CD4-positive, alpha-beta T cell treated with Interferon gamma for 1 hour (primary cell): ENCODE data around the gene TFF3.

ENCODE experiments used
- DNase-seq: peaks from one replicate; pipeline ENCODE4 v3.0.0-alpha.2; 2020

Gene TFF3, protein sequence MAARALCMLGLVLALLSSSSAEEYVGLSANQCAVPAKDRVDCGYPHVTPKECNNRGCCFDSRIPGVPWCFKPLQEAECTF

DNA sequence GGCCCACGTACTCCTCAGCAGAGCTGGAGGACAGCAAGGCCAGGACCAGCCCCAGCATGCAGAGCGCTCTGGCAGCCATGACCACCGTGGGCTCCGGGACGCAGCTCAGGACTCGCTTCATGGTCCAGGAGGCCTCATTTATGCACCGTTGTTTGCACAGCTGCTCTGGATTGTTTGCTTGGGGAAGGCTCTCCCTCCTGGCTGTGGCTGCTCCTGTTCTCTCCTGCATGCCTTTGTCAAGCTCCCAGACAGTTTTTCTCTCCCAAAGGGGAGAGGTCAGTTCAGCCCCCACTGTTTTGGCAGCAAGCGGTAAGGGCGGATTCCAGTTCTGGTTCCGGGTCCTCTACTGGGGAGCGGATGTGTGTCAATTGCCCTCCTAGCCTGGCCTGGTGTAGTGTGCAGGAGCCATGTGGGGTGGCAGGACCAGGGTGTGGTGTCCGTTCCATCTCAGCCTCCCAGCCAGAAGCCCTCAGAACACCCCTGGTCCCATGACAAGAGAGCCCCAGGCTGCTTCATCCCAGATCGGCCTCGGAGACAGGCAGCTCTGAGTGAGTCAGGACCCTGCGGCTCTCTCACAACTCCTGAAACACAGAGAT is at the start of gene TFF3:
TSS of gene TFF3 (minus strand) at position 114 of the 596 bp plus-strand sequence. CDS start at position 79, 35 bp downstream.
- no peak for DNase-seq

DNA sequence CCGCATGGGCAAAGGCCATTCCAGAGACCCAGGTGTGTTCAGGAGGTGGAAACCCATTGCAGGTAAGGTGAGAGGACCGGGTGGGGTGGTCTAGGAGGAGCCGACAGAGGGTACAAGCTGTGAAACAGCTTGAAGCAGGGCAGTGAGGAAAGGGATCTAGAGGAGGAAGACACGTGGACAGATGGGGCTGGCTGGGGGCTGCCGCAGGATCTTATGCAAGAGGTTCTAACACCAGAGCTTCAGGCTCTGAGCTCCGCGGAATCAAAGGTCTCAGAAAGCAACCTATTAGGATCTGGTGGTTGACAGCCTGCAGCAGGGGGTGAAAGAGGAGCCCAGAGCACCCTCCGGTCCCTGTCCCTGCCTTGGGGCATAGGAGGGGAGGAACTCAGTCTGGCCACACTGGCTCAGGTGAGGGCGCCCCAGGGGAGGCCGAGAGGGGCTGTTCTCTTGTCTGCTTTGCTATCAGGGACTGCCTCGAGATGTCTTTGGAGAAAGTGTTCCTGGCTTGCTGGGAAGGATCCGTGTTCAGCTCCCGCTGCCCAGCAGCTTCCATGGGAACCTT is 49.2 kb upstream of the TFF3 start:
- no peak for DNase-seq

DNA sequence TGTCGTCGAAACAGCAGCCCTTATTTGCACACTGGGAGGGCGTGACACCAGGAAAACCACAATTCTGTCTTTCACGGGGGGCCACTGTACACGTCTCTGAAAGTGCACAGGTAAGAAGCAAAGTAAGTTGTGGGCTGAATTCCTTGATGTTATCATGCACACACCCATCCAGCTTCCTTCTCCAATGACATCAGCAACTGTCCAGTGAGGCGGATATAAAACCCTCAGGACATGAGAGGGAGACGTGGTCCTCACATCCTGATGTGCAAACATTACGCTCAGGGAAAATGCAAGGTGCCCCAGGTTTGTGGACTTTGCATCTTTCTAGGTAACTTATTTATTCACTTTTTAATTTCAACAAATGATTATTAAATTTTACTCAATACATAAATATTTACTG is 48.1 kb upstream of the TFF3 start:
- no peak for DNase-seq

DNA sequence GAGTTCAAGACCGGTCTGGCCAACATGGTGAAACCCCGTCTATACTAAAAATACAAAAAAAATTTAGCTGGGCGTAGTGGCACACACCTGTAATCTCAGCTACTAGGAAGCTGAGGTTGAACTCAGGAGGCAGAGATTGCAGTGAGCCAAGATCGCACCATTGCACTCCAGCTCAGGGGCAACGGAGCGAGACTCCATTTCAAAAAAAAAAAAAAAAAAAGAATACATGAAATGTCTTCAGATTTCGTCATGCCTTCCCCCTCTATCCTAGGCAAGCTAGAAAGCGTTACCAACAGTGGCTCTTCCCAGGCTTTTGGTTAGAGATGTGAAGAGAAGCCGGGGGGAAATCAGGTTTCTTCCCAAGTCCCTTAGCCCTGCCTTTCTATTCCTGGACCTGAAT is 47.5 kb upstream of the TFF3 start:
- no peak for DNase-seq

DNA sequence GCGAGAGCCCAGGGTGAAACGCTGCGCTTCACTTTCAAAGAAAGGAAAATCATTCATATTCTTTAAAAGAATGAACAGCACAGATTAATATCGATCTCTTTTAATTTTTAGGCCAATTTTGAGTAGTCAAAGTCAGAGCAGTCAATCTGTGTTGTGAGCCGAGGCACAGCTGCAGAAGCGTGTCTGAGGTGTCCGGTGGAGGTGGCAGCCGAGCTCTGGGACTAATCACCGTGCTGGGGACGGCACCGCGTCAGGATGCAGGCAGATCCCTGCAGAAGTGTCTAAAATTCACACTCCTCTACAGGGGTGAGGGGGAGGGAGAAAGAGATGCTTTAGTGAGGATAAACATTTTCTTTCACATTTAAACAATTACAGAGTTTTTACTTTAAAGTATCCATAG is 47.0 kb upstream of the TFF3 start:
- DNase-seq: no peak

DNA sequence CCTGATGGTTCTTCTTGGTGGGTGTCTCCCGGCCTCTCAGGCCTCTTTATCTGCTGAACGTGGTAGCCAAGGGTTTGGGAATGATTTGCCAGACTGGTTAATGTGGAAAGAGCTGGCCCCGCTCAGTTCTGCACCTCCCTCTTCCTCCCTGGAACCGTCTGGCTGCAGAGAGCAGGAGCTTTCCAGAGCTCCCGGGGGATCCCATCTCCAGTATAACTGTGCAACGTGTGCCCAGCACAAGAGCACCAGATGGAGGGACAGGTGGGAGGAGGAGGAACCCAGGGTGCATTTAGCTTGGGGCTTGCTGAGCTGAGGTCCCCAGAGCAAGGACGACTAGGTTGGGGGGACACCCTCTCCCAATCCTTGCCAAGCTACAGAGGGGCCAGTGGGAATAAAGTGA is 46.1 kb upstream of the TFF3 start:
- DNase-seq: no peak

DNA sequence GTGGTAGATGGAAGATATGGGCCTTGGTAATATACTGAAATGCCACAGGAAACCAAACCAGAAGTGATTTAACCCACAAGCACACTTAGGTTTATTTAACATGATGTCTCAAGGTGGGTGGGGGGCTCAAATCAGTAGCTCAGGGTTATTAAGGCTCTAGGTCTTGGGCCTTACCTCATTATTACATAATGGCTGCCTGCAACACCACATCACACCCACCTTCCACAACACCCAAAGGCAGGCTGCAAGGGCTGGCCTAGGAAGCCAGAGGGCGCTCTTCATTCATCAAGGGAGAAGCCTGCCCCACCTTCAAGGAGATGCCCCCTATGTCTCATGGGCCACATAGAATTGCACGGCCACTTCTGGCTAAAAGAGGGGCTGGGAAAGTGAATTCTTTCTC is 45.1 kb upstream of the TFF3 start:
- no peak for DNase-seq

DNA sequence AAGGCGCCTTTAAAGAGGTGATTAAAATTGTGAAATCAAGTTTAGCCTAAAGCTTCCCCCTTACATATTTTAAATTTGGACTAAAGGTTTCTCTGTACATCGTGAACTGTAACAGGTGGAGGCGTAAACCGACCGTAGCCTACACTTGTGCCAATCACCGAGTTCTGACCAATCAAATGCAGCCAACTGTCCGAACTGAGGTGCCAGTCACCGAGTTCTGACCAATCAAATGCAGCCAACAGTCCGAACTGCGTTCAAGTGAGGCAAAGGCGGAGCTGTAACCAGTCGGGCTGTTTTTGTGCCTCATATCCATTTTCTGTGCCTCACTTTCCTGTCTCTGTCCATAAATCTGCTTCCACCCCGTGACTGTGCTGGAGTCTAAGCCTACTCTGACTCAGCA is 43.7 kb upstream of the TFF3 start:
- DNase-seq: no peak

DNA sequence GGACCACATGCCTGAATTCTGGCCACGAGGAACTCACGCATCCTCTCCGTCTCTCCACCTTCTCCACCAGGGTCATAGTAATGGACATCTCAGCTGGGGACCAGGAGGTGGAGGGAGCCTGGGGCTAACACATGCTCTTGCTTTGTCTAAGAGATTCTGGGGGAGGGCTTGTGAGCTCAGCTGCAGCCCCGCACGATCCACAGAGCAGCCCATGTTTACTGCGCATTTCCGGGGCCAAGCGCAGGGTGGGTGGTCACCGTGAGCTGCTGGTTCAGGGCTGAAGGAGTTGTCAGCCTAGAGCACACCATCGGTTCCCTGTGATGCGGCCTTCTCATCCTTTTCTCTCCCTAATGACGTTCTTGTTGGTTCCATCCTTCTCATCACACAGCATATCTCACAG is 43.1 kb upstream of the TFF3 start:
- no peak for DNase-seq

DNA sequence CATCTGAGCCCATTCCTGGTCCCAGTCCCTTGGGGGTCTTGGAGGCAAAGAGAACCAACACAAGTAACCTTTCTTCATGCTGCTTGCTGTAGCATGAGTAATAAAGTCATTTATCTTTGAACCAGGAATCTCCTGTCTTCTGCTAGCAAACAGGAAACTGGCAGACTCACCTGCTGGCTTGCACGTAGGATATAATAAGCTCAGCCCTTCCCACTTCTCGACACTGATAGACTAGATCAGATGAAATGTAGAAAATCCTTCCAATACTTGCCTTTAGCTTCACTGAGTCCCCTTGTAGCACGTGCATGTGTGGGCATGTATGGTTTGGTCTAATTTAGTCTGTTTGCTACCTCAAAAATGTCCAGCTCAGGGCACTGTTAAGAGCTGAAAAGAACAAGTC is 42.1 kb upstream of the TFF3 start:
- no peak for DNase-seq

DNA sequence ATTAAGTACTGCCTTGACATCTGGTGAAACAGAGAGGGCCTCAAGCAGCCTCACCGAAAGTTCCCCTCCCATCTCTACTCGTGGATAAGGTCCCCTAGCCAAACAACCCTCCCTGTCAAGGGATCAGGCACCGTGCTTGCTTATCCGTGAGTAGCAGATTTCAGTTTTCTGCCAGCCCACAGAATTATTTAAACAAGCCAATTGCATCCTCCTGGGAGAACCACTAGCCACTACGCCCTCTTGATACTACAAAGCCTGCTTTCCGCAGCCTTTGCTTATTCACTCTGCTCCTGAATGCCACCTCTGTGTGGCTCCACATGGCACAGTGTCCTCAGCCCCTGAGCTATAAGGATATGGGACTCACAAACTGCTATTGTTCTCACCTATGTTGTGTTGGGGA is 41.4 kb upstream of the TFF3 start:
- no peak for DNase-seq

DNA sequence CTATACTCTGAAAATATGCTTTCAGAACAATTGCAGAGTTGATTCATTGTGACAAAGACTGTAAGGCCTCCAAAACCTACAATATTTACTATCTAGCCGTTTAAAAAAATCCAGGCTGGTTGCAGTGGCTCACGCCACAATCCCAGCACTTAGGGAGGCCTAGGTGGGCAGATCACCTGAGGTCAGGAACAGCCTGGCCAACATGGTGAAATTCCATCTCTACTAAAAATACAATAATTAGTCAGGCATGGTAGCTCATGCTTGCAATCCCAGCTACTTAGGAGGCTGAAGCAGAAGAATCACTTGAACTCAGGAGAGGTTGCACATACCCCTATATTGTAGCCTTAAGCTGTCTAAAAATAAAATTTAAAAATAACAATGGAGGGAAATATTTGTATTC is 40.8 kb upstream of the TFF3 start:
- DNase-seq: no peak

DNA sequence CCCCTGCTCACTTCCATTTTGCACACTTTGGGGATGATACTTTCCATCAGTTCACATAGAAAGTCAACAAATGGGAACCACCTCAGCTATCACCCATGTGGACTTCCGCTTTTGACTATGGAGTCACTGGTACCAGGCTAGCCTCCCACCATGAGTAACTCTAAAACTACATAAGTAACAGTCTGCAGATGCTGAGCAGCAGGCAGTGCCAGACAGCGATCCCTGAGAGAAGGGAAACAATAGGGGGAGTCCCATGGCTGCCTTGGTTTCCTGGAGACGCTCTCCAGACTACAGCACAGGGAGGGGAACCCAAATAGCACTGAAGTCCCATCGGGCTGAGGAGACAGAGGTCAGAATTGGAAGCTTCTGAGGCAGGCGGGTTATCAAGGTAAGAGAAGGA is 38.4 kb upstream of the TFF3 start:
- no peak for DNase-seq

DNA sequence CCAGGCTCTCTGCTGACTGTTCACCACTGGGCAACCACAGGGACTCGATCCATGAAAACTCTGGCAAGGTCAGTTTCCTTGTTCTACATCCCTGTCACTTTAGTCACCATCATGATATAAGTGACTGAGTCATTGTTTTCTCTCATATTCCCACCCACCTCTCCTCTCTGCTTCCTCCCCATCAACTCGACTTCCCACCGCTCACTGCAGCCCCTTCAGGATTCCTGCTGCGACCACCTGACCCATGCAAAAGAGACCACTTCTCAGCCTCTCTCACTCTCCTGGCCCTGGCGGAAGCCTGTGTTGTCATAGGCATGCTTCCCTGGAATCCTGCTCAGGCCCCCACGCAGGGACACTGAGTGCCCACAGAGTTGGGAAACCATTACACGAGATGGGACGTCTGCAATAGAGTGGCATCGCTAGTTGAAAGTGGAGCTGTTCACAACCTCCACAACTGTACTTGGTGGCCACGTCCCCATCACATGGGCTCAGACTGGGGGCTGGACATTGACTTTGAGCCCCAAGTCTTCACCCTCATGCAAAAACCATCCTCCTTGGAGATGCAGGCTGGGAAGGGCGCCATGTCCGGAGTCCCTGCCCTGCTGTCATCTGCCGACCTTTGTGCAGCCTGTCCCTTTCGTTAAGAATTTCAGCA is 37.4 kb upstream of the TFF3 start:
- DNase-seq: no peak

DNA sequence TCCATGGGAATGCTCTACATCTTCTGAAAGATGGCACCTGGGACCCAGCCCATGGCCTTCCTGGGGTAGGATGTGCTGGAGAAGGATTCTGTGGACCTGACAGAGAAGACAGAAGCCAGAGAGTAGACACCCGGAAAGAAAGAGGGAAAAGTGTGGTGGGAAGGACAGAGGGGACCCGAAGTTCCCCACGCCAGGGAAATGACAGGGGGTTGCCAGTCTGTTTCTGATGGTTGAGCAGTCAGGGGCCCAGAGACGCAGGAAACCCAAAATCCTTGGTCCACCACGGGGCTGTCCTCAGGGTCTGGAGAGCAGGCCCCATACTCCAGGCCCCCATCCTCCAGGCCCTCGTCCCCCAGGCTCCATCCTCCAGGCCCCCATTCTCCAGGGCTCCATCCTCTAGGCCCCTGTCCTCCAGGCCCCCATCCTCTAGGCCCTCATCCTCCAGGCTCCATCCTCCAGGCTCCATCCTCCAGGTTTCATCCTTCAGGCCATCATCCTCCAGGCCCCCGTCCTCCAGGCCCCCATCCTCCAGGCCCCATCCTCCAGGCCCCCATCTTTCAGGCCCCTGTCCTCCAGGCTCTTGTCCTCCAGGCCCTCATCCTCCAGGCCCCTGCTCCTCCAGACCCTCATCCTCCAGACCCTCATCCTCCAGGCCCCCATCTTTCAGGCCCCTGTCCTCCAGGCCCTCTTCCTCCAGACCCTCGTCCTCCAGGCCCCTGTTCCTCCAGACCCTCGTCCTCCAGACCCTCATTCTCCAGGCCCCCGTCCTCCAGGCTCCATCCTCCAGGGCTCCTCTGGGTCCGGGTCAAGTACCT is 36.6 kb upstream of the TFF3 start:
- DNase-seq: no peak

DNA sequence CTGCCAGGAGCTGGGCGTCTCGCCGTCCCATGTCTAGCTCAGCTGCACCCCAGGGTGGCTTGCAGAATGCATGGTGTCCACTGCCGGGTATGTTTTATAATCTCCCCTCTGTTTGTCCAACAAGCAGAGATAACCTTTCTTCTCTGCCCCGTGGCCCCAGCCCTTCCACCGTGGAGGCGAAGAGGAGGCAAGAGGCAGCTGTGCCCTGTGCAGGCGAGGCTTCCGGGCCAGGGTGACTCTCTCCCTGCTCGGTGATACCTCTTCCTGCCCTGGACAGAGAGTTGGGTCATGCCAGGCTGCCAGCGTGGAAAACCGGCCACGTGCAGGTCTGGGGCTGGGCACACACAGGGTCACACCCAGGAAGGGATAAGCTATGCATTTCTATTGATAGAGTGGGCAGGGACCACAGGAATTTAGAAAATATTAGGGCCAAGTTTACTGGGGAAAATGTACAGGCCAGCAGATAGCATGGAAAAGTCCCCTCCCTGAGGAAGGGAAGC is 35.8 kb upstream of the TFF3 start, which contains the start of gene TFF2:
TSS of gene TFF2 (minus strand) at position 68 of the 500 bp plus-strand sequence. CDS start at position 31, 37 bp downstream.
- DNase-seq: no peak

DNA sequence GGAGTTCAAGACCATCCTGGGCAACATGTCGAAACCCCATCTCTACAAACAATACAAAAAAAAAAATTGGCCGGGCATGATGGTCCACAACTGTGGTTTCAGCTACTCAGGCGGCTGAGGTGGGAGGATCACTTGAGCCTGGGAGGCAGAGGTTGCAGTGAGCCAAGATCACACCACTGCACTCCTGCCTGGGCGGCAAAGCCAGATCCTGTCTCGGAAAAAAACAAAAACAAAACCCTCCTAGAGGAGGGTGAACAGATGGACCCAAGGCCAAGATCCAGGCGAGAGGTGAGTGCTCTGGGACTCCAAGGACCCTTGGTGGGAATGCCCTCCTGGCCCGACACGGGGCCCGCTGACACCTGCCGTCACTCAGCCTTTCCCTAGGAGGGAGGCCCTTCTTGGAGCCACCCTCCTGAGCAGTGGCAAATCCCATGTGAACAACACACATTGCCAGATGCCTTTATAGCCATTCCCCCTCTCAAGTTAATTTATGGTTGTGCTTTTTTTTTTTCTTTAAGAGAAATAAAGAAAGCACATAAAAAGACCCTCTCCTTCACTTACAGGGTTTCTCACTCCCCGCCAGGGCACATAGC is 35.2 kb upstream of the TFF3 start:
- DNase-seq: no peak

DNA sequence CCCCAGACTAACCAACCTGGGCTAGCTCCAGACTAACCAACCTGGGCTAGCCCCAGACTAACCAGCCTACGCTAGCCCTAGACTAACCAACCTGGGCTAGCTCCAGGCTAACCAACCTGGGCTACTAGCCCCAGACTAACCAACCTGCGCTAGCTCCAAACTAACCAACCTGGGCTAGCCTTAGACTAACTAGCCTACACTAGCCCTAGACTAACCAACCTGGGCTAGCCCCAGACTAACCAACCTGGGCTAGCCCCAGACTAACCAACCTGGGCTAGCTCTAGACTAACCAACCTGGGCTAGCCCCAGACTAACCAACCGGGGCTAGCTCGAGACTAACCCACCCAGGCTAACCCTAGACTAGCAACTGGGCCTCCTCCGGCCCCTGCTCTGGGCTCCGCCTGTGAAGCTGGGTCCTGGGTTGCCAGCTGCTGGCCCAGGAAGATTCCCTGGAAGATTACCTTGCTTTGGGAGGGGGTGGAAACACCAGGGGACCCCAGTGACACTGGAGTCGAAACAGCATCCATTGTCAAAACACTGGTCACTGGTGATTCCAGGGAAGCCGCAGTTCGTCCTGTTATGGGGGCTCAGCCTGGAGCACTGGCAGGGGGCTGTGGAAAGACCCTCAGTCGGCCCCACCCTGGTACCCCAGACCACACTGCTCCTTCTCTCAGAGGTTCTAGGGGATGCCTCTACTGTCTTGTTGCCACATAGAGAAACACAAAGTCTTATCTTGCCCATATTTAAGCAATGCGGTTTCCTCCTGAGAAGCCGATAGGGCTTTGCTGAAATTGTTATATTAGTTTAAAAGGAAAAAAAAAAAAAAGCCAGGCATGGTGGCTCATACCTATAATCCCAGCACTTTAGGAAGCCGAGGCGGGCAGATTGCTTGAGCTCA is 34.5 kb upstream of the TFF3 start:
- no peak for DNase-seq

DNA sequence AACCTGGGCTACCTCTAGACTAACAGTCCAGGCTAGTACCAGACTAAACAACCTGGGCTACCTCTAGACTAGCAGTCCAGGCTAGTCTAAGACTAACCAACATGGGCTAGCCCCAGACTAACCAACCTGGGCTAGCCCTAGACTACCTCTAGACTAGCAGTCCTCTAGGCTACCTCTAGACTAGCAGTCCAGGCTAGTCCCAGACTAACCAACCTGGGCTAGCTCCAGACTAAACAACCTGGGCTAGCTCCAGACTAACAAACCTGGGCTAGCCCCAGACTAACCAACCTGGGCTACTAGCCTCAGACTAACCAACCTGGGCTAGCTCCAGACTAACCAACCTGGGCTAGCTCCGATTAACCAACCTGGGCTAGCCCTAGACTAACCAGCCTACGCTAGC is 33.6 kb upstream of the TFF3 start:
- no peak for DNase-seq

DNA sequence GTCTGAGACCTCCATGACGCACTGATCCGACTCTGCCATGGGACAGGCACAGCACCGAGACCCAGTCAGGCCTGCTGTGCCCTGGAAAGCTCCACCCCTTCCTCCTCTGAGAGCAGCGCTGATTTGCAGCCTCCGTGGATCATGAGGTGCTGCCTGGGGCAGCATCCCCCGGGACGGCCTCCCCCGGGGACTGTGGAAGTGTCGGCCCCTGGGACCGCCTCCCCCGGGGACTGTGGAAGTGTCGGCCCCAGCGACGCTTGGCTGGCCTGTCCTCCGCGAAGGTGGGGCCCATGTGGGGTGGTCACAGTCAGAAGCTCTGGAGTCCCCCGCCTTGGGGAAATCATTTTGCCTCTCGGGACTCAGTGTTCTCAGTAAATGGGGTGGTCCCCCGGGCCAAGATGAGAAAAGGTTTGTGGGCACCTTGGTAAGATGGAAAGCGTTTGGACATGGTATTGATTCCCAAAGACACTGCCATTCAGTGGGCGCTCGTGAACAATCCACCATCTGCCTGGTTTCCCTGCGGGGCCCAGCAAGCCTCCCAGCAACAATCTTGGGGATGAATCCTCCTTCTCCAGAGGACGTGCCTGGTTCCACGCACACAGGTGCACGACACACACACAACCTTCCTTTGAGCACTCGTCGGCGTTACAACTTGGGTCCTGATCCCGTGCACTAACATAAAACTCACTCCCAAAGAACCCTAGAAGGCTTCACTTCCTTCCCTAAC is 32.6 kb upstream of the TFF3 start:
- DNase-seq: no peak
